Lower leg skin (tissue), 3 donors: Measurements from ENCODE around the gene MAP4.

Source experiments
- CTCF ChIP-seq, 3 donors: fragments of 450-650 bp; IDR thresholded peaks; one replicate each; pipeline ENCODE4 v1.5.1; 2016; ENCODE audit warnings: antibody characterized with exemption in 3 of 3, mild to moderate bottlenecking in 3 of 3, moderate library complexity in 2 of 3
- POLR2A ChIP-seq, 2 donors: fragments of 450-650 bp; IDR thresholded peaks; one replicate each; pipeline ENCODE4 v1.6.1; 2016 to 2017; ENCODE audit warnings: antibody characterized with exemption in 2 of 2, mild to moderate bottlenecking in 1 of 2, moderate library complexity in 1 of 2

- TF ChIP-seq CTCF (IDR thresholded peaks at IDR 0.05) = no peak
- no peak for TF ChIP-seq POLR2A (IDR thresholded peaks at IDR 0.05)
These were observed 19.8 kb downstream of the MAP4 start for GRCh38 chr3:47996440-47996839.
